ENCODE data around the gene MAPKAPK2. TPM values are rescaled to one million over a fixed set of nuclear protein-coding genes. Genes with fewer than 3 reads are reported as not detected.
"Not testable (repeated sequence)": the region's sequence is repeated elsewhere in the genome, so short reads cannot be mapped to it uniquely, and the experiment has no call there.

The MAPKAPK2 gene
- total RNA-seq, 1 experiment from 2014 or later, result 96.8 TPM

DNA sequence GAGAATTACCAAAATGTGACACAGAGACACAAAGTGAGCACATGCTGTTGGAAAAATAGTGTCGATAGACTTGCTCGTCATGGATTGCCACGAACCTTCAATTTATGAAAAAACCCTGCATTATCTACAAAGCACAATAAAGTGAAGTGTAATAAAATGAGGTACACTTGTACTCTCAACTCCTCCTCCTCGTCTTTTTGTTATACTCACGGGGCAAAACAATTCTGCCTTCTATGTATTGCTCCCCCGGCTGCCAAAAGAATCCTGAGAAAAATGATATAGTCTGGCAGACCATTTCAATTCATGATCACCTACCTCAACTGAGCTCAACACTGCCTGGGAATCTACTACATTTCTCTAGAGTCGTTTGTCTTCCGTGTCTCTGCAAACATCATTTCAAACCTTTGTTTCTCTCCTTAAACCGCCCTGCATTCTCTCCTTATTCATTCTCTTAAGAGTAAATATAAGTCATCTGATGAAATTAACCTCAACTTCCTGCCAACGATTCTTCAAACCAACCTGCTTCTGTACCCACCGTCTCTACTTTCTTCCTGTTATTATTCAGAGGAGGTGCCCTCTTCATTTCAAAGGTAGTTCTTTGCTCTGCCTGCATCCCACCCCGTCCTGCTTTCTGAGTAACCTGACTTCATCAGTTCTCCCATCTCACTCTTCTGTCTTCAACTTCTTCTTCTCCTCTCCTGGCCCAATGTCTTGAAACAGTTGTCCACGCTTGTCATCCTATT is 73.0 kb downstream of the MAPKAPK2 start:
- no peak for DNase-seq
- H3K36me3 Mint-ChIP-seq (ENCODE audit: insufficient read depth, unreplicated experiment), result no peaks in the 10 kb centered on the region
- no peaks in the 10 kb centered on the region for H3K27me3 ChIP-seq (replicated peaks; ENCODE audit: control insufficient read depth, insufficient read depth, low read length)
- no TSS peak for BruUV-seq (replicated peaks)
- H3K36me3 ChIP-seq (ENCODE audit: control insufficient read depth, insufficient read depth, low read length), result no peaks in the 10 kb centered on the region
- no peak overlapping the region for H3K27ac Mint-ChIP-seq (ENCODE audit: unreplicated experiment)
- intact Hi-C loops (cut with micrococcal nuclease; ENCODE audit: unreplicated experiment), result no loop called here
- no peaks in the 10 kb centered on the region for H3K4me1 Mint-ChIP-seq (ENCODE audit: low read depth, unreplicated experiment)
- TF ChIP-seq, protein P1, sequence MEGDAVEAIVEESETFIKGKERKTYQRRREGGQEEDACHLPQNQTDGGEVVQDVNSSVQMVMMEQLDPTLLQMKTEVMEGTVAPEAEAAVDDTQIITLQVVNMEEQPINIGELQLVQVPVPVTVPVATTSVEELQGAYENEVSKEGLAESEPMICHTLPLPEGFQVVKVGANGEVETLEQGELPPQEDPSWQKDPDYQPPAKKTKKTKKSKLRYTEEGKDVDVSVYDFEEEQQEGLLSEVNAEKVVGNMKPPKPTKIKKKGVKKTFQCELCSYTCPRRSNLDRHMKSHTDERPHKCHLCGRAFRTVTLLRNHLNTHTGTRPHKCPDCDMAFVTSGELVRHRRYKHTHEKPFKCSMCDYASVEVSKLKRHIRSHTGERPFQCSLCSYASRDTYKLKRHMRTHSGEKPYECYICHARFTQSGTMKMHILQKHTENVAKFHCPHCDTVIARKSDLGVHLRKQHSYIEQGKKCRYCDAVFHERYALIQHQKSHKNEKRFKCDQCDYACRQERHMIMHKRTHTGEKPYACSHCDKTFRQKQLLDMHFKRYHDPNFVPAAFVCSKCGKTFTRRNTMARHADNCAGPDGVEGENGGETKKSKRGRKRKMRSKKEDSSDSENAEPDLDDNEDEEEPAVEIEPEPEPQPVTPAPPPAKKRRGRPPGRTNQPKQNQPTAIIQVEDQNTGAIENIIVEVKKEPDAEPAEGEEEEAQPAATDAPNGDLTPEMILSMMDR (IDR thresholded peaks at IDR 0.05; ENCODE audit: insufficient read depth in 1 of 2, low read depth in 1 of 2, low read length in 1 of 2, severe bottlenecking in 1 of 2, unreplicated experiment in 1 of 2), result no peak
- H3K27me3 Mint-ChIP-seq (ENCODE audit: insufficient read depth, unreplicated experiment), result peaks cover 1% of the 10 kb centered on the region
- ChIA-PET POLR2A (no interaction called here), CTCF (no interaction called here)
- no peak overlapping the region for H3K4me3 ChIP-seq (ENCODE audit: low read depth, low read length)
- peaks cover 2% of the 10 kb centered on the region for H3K9me3 Mint-ChIP-seq (ENCODE audit: unreplicated experiment)
- H3K9me3 ChIP-seq, result no peaks in the 10 kb centered on the region
- no peaks in the 10 kb centered on the region for H3K4me1 ChIP-seq
- H3K4me3 Mint-ChIP-seq (ENCODE audit: unreplicated experiment), result no peak overlapping the region

DNA sequence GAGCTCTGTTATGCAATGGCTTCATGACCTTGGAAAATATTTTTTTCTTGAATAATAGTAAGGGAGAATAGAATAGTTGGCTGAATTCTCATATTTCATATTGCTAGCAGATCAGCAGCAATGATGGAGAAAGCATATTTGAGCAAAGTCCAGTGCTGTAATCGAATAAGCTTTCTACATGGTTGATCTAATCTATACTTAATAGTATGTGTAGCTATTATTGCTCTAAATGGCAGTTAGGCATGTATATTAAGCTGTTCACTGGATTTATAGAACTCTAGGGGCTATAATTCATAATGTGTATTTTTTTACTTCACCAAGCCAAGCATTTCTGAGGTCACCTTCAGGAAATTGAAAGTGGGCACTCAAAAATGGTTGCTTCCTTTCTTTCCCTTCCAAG is 75.9 kb downstream of the MAPKAPK2 start:
- peaks cover under 1% of the 10 kb centered on the region for H3K4me1 Mint-ChIP-seq (ENCODE audit: low read depth, unreplicated experiment)
- TF ChIP-seq, protein P1 (IDR thresholded peaks at IDR 0.05; ENCODE audit: insufficient read depth in 1 of 2, low read depth in 1 of 2, low read length in 1 of 2, severe bottlenecking in 1 of 2, unreplicated experiment in 1 of 2), result no peak
- H3K27ac Mint-ChIP-seq (ENCODE audit: unreplicated experiment), result no peak overlapping the region
- CTCF ChIA-PET, result interaction anchor here (0.8 to 1.7 kb wide), 2 partner anchors 21 to 152 kb away, joined by 3 to 8 read pairs; no protein-coding TSS in a partner anchor
- no peak overlapping the region for H3K4me3 ChIP-seq (ENCODE audit: low read depth, low read length)
- no peaks in the 10 kb centered on the region for H3K36me3 Mint-ChIP-seq (ENCODE audit: insufficient read depth, unreplicated experiment)
- intact Hi-C loops (cut with micrococcal nuclease; ENCODE audit: unreplicated experiment), result no loop called here
- BruUV-seq (replicated peaks), result no TSS peak
- DNase-seq, result no peak
- no peaks in the 10 kb centered on the region for H3K36me3 ChIP-seq (ENCODE audit: control insufficient read depth, insufficient read depth, low read length)
- POLR2A ChIA-PET, result no interaction called here
- no peaks in the 10 kb centered on the region for H3K27me3 ChIP-seq (replicated peaks; ENCODE audit: control insufficient read depth, insufficient read depth, low read length)
- no peaks in the 10 kb centered on the region for H3K9me3 ChIP-seq
- H3K27me3 Mint-ChIP-seq (ENCODE audit: insufficient read depth, unreplicated experiment), result no peaks in the 10 kb centered on the region
- peaks cover 9% of the 10 kb centered on the region for H3K9me3 Mint-ChIP-seq (ENCODE audit: unreplicated experiment)
- H3K4me3 Mint-ChIP-seq (ENCODE audit: unreplicated experiment), result no peak overlapping the region
- H3K4me1 ChIP-seq, result peaks cover 5% of the 10 kb centered on the region

DNA sequence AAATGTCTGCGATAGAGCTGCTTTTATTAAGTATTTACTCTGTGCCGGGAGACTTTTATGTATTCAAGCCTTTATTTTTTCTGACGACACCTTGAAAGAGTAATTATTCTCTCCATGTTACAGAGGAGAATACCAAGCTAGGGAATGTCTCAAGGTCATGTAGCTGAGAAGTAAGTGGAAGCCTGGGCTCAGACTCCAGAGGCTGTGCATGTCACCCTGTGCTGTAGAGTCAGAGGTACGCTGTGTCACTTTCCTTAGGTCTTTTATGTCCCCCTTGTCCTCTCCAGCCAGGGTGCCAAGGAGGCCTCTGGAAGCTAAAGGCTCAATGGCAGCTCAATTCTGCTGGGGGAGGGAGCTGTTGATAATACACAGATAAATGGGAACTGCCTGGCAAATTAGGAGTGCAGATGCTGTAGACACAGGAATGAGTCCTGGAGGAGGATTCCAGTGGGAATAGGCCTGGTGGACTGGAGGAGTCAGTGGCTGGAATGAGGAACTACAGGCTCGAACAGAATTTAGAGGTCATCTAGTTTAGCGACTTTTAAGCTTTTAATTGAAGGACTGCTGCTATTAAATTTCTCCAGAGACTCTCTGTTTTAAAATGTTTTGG is 76.6 kb downstream of the MAPKAPK2 start:
- ChIA-PET POLR2A (no interaction called here), CTCF (interaction anchor here (0.6 to 1.7 kb wide), 4 partner anchors 15 to 151 kb away, joined by 3 to 8 read pairs (median 3); no protein-coding TSS in a partner anchor)
- H3K27ac Mint-ChIP-seq (ENCODE audit: unreplicated experiment), result no peak overlapping the region
- Histone ChIP-seq H3K4me3 (ENCODE audit: low read depth, low read length) (no peak overlapping the region), H3K9me3 (no peaks in the 10 kb centered on the region), H3K27me3 (replicated peaks; ENCODE audit: control insufficient read depth, insufficient read depth, low read length) (no peaks in the 10 kb centered on the region), H3K4me1 (peaks cover 12% of the 10 kb centered on the region), H3K36me3 (ENCODE audit: control insufficient read depth, insufficient read depth, low read length) (no peaks in the 10 kb centered on the region)
- TF ChIP-seq, protein P1 (IDR thresholded peaks at IDR 0.05; ENCODE audit: insufficient read depth in 1 of 2, low read depth in 1 of 2, low read length in 1 of 2, severe bottlenecking in 1 of 2, unreplicated experiment in 1 of 2), result peak; percentile 30 to 33
- no peak overlapping the region for H3K4me3 Mint-ChIP-seq (ENCODE audit: unreplicated experiment)
- H3K9me3 Mint-ChIP-seq (ENCODE audit: unreplicated experiment), result peaks cover 9% of the 10 kb centered on the region
- DNase-seq, result peak in 1 of 2 experiments; percentile 17
- H3K27me3 Mint-ChIP-seq (ENCODE audit: insufficient read depth, unreplicated experiment), result no peaks in the 10 kb centered on the region
- H3K36me3 Mint-ChIP-seq (ENCODE audit: insufficient read depth, unreplicated experiment), result no peaks in the 10 kb centered on the region
- peaks cover 7% of the 10 kb centered on the region for H3K4me1 Mint-ChIP-seq (ENCODE audit: low read depth, unreplicated experiment)
- no TSS peak for BruUV-seq (replicated peaks)
- intact Hi-C loops (cut with micrococcal nuclease; ENCODE audit: unreplicated experiment), result no loop called here

DNA sequence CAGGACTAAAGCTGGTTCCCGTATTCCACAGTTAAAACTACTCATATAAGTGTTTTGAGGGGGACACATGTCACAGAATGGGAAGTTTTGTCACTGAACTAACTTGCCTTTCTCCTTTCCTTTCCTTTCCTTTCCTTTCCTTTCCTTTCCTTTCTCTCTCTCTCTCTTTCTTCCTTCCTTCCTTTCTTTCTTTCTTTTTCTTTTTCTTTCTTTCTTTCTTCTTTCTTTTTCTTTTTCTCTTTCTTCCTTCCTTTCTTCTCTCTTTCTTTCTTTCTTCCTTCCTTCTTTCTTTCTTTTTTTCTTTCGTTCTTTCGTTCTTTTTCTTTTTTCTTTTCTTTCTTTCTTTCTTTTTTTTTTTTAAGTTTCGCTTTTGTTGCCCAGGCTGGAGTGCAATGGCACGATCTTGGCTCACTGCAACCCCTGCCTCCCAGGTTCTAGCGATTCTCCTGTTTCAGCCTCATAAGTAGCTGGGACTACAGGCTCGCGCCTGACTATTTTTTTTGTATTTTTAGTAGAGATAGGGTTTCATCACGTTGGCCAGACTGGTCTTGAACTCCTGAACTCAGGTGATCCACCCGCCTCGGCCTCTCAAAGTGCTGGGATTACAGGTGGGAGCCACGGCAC is 78.1 kb downstream of the MAPKAPK2 start:
- peaks cover 14% of the 10 kb centered on the region for H3K4me1 Mint-ChIP-seq (ENCODE audit: low read depth, unreplicated experiment)
- H3K4me1 ChIP-seq, result peaks cover 21% of the 10 kb centered on the region
- H3K27ac Mint-ChIP-seq (ENCODE audit: unreplicated experiment); BruUV-seq (replicated peaks); H3K36me3 Mint-ChIP-seq (ENCODE audit: insufficient read depth, unreplicated experiment); DNase-seq; H3K9me3 ChIP-seq; H3K4me3 ChIP-seq (ENCODE audit: low read depth, low read length); H3K36me3 ChIP-seq (ENCODE audit: control insufficient read depth, insufficient read depth, low read length); intact Hi-C loops (cut with micrococcal nuclease; ENCODE audit: unreplicated experiment); POLR2A ChIA-PET; H3K27me3 ChIP-seq (replicated peaks; ENCODE audit: control insufficient read depth, insufficient read depth, low read length); H3K4me3 Mint-ChIP-seq (ENCODE audit: unreplicated experiment); H3K27me3 Mint-ChIP-seq (ENCODE audit: insufficient read depth, unreplicated experiment); CTCF ChIA-PET; H3K9me3 Mint-ChIP-seq (ENCODE audit: unreplicated experiment): not testable (repeated sequence)
